NK-92 treated with Interleukin-12 subunit alpha and Interleukin-12 subunit beta, amount 100 ng/mL, for 24 hours (cell line): ENCODE measurements around the gene OPALIN.

ENCODE experiments used
- DNase-seq: peaks from one replicate; lab custom pipeline; 2025; lab: John Stamatoyannopoulos, UW

OPALIN gene

DNA sequence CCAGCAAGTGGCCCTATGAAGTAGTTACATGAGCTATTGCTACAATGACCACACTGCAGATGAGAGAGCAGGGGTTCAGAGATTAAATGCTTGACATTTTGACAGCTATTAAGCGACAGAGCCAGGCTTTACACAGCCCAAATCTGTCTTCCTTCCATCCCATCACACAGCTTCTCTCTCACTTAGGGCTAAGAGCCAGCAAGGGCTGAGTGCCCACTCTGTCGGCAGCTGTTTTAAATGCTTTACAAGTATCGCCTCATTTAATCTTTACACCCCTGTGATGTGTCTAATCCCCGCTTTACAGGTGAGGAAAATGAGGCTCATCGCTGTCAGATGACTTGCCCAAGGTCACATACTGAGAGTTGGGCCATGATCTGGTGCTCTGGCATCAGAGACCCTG lies 15.2 kb upstream of the OPALIN start:
- DNase-seq = no peak

DNA sequence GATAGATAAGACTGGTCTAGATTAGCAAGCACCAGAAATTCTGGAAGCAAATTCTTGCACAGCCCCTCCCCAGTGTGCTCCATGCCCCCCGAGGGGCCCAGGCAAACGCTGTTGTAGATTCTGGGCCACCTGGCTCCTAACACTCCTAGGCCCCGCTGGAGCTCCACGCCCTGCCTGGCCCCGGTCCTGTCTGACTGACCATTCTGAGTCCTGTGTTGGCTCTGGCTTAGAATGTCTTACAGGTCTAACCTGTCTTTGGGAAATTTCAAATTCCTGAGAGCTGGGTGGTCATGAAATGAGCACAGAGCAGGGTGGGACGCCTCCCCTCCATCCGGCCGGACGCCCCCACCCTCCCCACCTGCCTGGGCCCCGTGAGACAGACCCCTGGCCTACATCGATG lies 12.6 kb upstream of the OPALIN start:
- no peak for DNase-seq

DNA sequence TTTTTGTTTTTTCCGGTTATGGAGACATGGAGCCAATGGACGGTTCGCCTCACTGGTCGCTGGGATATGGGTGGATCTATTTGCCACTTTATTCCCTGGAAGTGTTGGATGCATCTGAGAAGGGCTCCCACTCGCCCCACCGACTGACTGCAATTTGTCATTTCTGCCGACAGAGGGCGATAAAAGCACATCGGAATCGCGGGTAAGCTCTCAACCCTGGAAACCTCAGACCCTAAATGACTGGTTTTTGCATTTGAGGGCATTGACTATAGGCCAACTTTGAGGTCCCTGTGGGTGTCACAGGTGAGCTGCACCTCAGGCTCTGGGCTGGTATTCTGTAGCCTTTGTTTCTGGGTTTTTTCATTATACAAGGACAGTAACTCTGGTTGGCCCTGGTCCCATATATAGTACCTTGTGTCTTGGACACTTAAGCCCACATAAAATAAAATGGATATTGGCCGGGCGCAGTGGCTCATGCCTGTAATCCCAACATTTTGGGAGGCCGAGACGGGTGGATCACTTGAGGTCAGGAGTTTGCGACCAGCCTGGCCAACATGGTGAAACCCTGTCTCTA lies 11.9 kb upstream of the OPALIN start:
- peak; percentile 14 for DNase-seq

DNA sequence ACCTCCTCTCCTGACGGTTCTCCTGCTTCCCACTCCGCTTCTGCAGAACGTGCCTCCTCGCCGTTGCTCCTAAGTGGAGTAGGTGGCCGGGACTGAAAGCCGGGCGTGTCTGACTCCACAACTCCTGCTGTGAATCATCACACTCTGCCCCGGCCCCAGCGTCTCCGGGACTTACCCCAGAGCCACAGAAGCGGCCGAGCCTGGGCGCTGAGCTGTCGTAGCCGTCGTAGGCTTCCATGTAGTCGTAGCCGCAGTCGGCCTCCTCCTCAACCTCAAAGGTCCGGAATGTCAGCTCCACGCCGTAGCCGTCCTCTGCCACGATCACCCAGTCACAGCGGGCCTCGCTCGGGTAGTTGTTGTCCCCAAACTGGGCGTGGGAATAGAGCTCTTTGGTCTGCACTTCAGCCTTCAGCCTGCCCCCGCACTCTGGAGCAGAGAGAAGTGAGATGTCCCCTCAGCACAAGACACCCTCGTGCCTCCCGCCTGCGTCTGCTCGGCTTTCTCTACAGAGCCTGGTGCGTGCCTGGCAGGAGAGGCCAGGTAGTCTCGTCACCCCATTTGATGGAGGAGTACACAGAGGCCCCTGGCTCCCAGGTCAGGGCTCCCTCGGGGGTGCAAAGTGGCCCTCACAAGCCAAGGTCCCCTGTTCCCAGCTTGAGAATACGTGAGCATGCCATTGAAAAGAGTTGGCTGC lies 11.2 kb upstream of the OPALIN start:
- no peak for DNase-seq

DNA sequence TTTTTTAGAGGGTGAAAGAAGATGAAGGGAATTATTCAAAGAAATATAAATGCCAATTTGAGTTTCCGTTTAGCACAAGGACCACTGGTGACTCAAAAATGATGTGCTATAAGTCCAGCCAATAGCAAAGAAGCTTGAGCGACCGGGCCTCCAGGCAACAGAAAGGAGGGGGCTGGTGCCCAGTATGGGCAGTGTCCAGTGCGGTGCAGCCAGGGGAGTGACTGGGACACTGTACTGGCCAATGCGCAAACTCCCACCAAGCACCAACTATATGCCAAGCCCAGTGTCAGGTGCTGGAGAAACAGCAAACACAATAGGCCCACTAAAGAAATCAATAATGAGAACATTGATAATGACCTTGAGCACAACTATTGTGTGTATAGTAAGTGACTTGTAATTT lies 10.2 kb upstream of the OPALIN start:
- DNase-seq = no peak

DNA sequence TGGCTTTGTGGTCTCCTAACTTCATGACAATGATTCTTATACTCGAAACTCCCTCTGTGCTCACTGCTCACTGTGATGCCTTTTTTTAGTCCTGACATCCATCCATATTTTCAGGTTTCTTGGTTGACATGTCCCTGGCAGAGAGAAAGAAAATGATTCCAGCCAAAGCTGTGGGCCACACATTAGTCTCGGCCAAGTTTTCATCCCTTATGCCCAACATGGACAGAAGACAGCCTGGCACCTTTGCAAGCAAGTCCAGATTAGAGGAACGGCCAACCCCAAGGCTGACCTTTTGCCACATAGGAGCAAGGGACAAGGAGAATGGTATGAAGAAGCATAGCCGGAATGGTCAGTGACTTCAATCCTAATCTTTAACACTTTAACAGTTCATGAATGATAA lies 8.7 kb upstream of the OPALIN start:
- no peak for DNase-seq

DNA sequence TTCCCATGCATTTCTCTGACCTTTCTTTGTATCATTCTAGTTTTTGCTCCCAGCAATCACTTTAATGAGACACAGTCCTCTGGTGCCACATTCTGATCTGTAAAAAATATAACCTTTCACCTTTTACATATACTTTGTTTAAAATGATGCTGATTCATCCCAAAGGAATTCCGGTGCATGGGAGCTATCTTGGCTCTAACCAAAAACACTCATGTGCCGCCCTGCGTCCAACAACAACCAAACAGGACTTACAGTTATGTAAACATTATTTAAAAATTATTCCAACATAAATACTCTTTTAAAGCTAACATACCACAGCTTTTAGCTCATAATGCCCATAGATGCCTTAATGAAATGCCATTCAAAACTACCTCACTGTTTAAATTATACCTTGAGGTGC lies 7.7 kb upstream of the OPALIN start:
- DNase-seq = no peak

DNA sequence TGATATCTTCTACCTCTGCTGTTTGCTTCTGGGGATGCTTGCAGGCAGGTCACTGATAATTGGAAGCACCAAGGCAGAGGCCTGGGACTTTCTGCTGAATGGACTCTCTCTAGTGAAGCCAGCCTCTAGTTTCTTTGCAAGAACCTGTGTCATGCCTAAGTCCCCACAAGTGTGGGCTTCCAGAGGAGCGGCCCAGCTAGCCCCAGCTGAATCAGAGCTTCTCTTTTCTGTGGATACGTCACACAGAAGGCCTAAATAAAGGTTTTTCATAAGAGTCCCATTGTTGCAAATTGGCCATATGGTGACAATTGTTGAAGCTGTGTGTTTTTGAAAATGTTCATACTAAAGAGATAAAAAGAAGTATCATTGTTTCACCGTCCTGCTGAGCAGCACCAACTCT lies 6.8 kb upstream of the OPALIN start:
- no peak for DNase-seq

DNA sequence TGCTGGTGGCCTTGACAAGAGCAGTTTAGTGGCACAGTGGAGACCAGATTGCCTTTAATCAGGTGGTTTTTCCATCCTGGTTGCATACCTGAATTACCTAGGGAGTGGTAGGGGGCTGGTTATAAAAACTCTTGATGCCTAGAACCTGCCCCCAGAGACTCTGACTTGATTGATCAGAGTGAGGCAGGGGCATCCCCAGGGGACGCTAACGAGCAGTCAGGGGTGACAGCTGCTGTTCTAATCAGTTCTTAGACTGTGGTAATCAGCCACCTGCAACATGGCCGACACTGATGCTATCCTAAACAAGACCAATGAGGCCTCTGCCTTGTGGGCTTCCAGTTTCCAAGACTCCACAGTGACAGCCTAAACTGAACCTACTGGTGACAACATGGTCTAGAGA lies 2.0 kb upstream of the OPALIN start:
- no peak for DNase-seq

DNA sequence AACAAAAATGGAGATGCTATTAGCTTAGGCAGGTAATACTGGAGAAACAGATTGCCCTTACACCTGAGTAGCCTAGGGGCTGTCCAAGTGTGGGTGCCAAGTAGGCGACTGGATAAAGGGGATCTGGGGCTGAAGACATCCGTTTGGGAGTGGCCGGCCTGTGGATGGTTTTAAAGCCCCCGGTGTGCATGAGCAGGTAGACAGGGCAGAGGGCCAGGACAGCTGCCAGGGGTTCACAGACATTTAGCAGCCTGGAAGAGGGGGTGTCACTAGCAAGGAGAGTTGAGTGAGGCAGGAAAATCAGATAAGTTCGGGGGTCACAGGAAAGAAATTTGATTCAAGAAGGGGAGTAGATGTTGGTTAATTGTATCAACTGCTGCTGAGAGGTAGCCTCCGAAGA lies 1.5 kb upstream of the OPALIN start:
- no peak for DNase-seq

DNA sequence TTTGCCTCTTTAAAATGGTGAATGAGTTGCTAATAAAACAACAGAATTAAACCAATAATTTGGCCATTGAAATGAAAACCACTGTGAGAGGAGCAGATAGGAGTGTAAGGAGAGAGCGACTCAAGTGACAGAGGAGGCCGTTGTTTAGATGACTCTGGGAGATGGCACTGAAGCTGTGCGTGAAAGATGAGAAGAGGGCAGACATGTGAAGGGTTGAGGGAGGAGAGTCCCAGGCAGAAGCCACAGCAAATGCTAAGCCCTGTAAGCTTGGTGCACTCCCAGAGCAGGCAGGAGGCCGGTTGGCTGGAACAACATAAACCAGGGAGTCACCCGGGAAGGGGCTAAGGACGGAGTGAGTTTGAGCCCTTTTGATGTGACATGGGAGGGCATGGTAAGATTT lies 814 bp upstream of the OPALIN start:
- DNase-seq = no peak

DNA sequence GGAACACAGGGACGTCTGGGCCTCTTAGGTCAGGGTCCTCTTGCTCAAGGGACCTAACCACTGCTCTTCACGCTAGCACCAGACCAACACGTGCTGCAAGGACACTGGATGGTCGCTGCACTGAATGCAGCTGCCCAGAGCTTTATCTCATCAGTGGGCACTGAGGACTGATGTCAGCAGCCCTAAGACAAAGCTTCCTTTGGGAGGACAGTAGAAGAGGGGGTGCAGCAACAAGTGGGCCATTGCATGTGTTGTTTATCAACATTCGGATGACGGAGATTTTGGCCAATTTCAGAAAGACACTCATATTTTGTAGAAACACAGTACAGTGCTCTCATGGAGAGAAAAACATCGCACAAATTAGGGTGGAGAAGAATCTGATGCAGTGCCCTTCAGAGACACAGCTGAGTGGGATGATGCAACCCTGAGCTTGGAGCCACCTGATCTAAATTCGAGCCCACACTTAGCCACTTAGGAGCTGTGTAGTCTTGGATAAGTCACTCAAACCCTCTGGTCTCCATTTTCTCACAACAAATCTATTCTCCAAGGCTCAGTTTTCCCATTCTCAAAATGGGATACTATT lies 1.7 kb downstream of the OPALIN start:
- no peak for DNase-seq

DNA sequence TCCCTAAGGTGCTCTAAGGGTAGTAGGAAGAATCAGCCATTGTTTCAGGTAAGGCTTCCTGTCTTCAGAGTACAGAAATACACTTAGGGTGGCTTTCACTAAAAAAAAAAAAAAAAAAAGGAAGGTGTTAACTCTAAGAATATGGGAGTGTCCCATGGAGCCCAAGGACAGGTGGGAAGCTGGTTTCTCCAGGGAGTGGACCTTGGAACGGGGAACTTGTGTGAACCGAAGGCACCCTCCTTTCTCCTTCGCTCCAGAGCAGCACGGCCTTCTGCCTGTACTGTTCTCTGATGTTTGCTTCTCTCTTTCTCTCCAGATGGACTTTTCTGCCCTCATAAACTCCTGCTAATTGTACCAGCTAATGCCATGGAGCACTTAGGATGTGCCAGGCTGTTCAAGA lies 6.2 kb downstream of the OPALIN start:
- DNase-seq = no peak

DNA sequence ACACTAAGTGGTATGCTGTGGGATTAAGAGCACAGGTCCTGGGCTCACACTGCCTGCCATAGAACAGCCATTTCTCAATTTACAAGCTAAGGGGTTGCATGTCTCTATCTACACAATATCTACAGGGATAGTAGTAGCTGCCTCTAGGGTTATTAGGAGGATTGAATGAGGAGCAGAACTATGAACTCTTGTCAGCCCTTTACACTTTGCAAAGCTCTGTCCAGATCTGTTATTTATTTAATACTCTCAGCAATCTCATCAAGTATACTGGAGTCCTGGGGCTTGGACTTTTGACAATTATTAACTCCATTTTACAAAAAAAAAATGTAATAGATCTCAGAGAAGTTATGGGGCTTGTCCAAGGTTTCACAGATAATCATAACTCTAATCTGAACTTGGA lies 6.8 kb downstream of the OPALIN start:
- no peak for DNase-seq

DNA sequence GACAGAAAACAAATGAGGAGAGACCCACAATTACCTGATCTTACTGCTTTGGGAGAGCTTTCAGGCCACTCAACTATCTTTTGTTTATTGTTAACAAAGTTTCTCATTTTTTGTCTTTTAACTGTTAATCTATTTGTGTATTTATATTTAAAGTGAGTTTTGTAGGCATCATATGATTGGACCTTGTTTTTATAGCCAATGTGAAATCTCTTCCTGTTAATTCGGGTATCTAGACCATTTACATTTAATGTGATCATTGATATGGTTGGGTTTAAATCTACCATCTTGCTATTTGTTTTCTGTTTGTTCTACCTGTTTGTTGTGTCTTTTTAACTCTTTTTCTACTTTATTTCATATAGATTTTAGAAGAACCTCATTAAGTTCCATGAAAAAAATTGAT lies 12.5 kb downstream of the OPALIN start:
- no peak for DNase-seq

DNA sequence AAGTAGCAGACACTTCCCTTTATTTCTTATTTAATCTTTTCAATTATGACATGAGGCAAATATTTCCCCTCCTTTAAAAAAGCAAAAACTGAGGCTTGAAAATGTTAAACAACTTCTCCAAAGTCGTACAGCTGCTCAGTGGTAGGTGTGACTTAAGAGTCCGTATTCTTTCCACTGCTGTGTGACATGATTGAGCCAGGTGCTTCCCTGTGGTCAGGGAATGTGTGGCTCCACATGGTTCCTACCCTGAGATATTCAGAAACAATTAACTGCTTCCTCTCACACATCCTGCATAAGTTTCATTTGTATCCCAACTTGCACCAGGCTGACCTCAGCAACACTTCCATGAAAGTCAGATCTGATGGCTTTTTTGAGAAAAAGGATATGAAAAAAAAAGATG lies 13.6 kb downstream of the OPALIN start:
- no peak for DNase-seq

DNA sequence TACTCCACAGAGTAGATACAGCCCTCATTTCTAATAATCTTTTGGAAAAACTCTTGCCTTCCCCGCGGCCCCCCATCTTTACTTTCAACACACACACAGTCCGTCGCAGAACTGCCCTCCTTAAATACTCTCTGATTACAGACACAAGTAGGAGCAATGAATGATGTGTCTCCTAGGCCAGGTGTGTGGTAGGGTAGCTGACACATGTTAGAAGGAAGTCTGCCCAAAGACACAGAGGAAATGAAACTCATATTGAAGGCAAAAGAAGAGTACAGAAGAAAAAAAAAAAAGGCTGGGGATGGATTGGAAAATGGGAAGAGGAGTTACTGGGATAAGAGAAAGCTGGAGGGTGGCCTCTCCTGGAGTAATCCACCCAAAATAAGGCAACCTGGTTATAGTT lies 14.6 kb downstream of the OPALIN start:
- no peak for DNase-seq

DNA sequence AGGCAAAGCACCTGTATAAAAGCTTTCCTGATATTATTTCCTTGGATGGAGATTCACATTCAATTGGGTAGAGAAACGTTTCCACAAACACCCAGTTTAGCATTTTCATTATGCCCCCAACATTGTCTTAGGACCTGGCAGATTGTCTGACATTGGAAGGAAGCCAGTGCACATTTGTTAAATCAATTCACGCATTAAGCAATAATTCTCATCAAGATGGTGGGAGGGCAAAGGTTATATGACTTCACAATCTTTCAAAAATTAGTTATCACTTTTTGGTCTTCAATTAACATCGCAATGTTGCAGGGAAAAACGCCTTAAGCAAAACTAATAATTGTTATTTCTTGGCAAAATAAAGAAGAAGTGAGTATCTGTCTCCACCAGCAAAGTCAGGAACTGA lies 16.4 kb downstream of the OPALIN start:
- no peak for DNase-seq

DNA sequence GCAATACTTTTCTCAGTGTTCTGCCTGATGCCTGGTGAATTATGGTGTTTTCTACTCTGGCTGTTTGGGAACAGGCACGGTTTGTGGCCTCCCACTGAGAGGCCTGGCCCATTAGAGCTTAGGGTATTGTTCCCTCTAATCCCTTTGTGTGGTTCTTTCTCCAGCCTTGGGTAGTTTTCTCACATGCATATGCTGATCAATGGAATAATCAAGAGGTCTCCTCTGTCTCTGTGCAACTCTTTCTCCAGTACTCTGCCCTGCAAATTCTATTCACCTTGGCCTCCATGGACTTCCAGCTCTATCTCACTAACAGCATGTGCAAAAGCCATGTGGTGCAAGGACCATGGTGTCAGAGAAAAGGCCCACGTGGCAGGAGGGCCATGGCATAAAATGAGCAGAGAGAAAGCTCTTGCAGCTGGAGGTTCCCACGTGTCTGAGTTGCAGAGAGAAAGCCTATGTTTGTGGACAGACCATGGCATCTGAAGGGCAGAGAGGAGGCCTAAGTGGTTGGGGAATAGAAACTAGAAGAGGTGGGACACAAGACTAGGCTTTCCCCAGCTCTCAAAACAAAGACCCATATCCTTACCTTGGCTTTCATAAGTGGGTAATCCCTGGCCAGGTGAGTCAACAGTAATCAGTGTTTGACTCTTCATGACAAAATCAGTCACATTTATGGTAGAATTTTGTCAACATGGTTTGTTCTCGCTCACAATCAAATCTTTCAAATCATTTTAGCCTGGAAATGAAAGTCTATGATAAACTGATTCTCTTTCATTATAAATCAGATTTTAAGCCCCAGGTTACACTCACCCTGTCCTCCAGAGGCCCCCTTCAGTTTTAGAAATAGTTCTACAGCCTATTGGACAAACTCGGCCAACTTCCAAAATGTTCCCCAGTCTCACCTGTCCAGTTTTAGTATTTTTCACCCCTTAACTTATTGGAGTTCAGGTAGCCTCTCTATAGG lies 17.3 kb downstream of the OPALIN start:
- no peak for DNase-seq

DNA sequence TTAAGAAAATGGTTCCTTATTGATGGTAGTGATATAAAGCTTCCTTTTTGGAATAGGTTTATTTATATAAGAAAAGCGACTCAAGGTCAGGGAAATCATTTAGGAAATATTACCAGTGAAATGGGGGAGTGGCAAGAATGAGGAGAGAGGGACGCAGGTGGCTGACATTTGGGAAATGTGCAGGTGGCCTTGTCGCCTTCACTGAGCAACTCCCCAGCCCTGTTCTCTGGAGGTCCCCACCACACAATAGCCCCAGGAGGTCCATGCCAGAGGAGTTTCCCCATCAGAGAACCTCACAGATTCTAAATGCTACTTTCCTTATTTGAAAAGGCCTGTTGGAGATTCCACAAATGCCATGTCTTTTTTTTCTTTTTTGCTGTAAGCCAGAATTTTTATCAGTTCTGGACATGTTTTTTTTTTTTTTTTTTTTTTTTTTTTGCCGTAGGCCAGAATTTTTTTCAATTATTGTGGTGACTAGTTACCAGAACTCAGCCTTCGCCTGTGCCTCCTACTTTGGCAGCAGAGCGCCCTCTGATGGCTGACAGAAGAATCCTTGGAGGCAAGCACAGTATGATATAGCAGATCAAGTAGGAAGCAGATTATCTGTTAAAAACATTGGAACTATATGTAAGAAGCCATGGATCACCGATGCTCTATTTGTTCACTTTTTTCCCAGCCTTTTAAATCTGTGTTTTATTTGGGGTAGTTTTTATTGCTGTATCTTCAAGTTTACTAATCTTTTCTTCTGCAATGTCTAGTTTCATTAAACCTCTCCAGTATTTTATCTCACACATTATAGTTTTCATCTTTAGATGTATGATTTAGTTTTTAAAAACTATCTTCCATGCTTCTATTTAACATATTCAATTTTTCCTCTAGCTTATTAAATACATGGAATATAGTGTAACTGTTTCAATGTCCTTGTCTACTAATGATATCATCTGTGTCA lies 18.6 kb downstream of the OPALIN start:
- peak; percentile 25 for DNase-seq

DNA sequence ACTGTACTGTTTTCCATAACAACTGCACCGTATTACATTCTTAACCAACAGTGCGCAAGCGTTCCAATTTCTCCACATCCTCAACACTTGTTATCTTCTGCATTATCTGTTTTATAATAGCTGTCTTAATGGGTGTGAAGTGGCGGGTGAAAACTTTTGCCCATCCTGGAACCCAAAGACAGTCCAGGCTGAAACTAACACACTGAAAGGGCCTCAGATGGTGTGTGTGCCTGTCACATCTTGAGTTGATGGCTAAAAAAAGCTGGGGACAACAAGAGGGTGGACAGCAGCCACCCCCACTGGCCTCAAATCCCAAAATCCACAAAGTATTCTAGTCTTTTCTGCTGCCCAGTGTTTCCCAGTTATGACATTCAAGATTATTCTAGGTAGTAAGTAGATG lies 19.4 kb downstream of the OPALIN start:
- no peak for DNase-seq
